ENCODE measurements around the gene KMT2D. TPM values are rescaled to one million over a fixed set of nuclear protein-coding genes. Genes with fewer than 3 reads are reported as not detected.

The KMT2D gene
- total RNA-seq, 1 donor from 2014 or later: 24.0 TPM

GRCh38 chr12:49030119-49030518 is 30.5 kb downstream of the KMT2D start:
- no peak overlapping the region for H3K4me3 ChIP-seq (ENCODE audit: low read depth, low read length)
- FAIRE-seq (no peak), DNase-seq (ENCODE audit: low read depth) (no peak)
- peaks cover 58% of the 10 kb centered on the region for H3K36me3 ChIP-seq (ENCODE audit: control insufficient read depth, insufficient read depth, low read length)
- TF ChIP-seq CTCF (IDR thresholded peaks at IDR 0.05; ENCODE audit: insufficient read depth, low read length, severe bottlenecking): no peak
- H3K27me3 ChIP-seq (ENCODE audit: control insufficient read depth, insufficient read depth, low read length): no peaks in the 10 kb centered on the region

- H3K36me3 ChIP-seq (ENCODE audit: control insufficient read depth, insufficient read depth, low read length): peaks cover 57% of the 10 kb centered on the region
- no peak for TF ChIP-seq CTCF (IDR thresholded peaks at IDR 0.05; ENCODE audit: insufficient read depth, low read length, severe bottlenecking)
- FAIRE-seq (no peak), DNase-seq (ENCODE audit: low read depth) (no peak)
- H3K4me3 ChIP-seq (ENCODE audit: low read depth, low read length): no peak overlapping the region
- H3K27me3 ChIP-seq (ENCODE audit: control insufficient read depth, insufficient read depth, low read length): no peaks in the 10 kb centered on the region
Measured at GRCh38 chr12:49028666-49029275, 31.8 kb downstream of the KMT2D start.

GRCh38 chr12:49027846-49028555 is 32.6 kb downstream of the KMT2D start:
- FAIRE-seq: no peak
- DNase-seq (ENCODE audit: low read depth): no peak
- Histone ChIP-seq H3K36me3 (ENCODE audit: control insufficient read depth, insufficient read depth, low read length) (peaks cover 53% of the 10 kb centered on the region), H3K4me3 (ENCODE audit: low read depth, low read length) (no peak overlapping the region), H3K27me3 (ENCODE audit: control insufficient read depth, insufficient read depth, low read length) (no peaks in the 10 kb centered on the region)
- TF ChIP-seq CTCF (IDR thresholded peaks at IDR 0.05; ENCODE audit: insufficient read depth, low read length, severe bottlenecking): no peak

GRCh38 chr12:49026678-49027480 is 33.7 kb downstream of the KMT2D start:
- no peak for DNase-seq (ENCODE audit: low read depth)

GRCh38 chr12:49026101-49026500 is 34.5 kb downstream of the KMT2D start:
- TF ChIP-seq CTCF (IDR thresholded peaks at IDR 0.05; ENCODE audit: insufficient read depth, low read length, severe bottlenecking): no peak
- Histone ChIP-seq H3K27me3 (ENCODE audit: control insufficient read depth, insufficient read depth, low read length) (no peaks in the 10 kb centered on the region), H3K4me3 (ENCODE audit: low read depth, low read length) (no peak overlapping the region), H3K36me3 (ENCODE audit: control insufficient read depth, insufficient read depth, low read length) (peaks cover 50% of the 10 kb centered on the region)
- no peak for DNase-seq (ENCODE audit: low read depth)
- FAIRE-seq: no peak

More at GRCh38 chr12:49026678-49027480, 33.7 kb downstream of the KMT2D start:
- Histone ChIP-seq H3K4me3 (ENCODE audit: low read depth, low read length) (no peak overlapping the region), H3K27me3 (ENCODE audit: control insufficient read depth, insufficient read depth, low read length) (no peaks in the 10 kb centered on the region), H3K36me3 (ENCODE audit: control insufficient read depth, insufficient read depth, low read length) (peaks cover 50% of the 10 kb centered on the region)
- FAIRE-seq: no peak
- TF ChIP-seq CTCF (IDR thresholded peaks at IDR 0.05; ENCODE audit: insufficient read depth, low read length, severe bottlenecking): no peak

All from bronchial epithelial cell (primary cell).